Neuronal stem cell (in vitro differentiated cells): ENCODE results near the gene ADISSP.

Source experiments
- DNase-seq: peaks from one replicate; pipeline ENCODE4 v3.0.0-alpha.2; 2013; ENCODE audit warnings: low spot score
- H2AFZ ChIP-seq: one replicate; pipeline ENCODE4 v1.6.1; 2013; ENCODE audit warnings: mild to moderate bottlenecking, low read length, inconsistent platforms
- H2AK5ac ChIP-seq: 2 replicates; pipeline ENCODE4 v1.6.1; 2013; ENCODE audit warnings: low read depth, mild to moderate bottlenecking, inconsistent platforms, low read length, moderate library complexity, mixed read lengths
- H2BK120ac ChIP-seq: 2 replicates; pipeline ENCODE4 v1.6.1; 2013; ENCODE audit warnings: low read depth, mild to moderate bottlenecking, inconsistent platforms, low read length, moderate library complexity, mixed read lengths
- H2BK12ac ChIP-seq: one replicate; pipeline ENCODE4 v1.6.1; 2013; ENCODE audit warnings: low read length, inconsistent platforms
- H2BK15ac ChIP-seq: 2 replicates; pipeline ENCODE4 v1.6.1; 2013; ENCODE audit warnings: mild to moderate bottlenecking, low read length, inconsistent platforms, mixed read lengths
- H2BK5ac ChIP-seq: one replicate; pipeline ENCODE4 v1.6.1; 2013; ENCODE audit warnings: inconsistent platforms, mild to moderate bottlenecking, low read length, moderate library complexity
- H3K14ac ChIP-seq: one replicate; pipeline ENCODE4 v1.6.1; 2013; ENCODE audit warnings: low read length, inconsistent platforms
- H3K18ac ChIP-seq: 2 replicates; pipeline ENCODE4 v1.6.1; 2013; ENCODE audit warnings: low read length, inconsistent platforms
- H3K23ac ChIP-seq: 2 replicates; pipeline ENCODE4 v1.6.1; 2013; ENCODE audit warnings: low read depth, mild to moderate bottlenecking, mixed read lengths, low read length, inconsistent platforms; ENCODE audit not compliant: poor library complexity
- H3K27ac ChIP-seq: replicated peaks from 3 replicates; pipeline ENCODE4 v1.5.1; 2013; ENCODE audit warnings: low read length, inconsistent platforms
- H3K27me3 ChIP-seq, 3 experiments: 2 replicates each; pipeline ENCODE4 v1.6.1; 2013; ENCODE audit warnings: low read length in 3 of 3, mild to moderate bottlenecking in 2 of 3, inconsistent platforms in 1 of 3, low read depth in 1 of 3, mixed read lengths in 1 of 3, moderate library complexity in 1 of 3; ENCODE audit not compliant: control insufficient read depth in 3 of 3, insufficient read depth in 3 of 3
- H3K36me3 ChIP-seq, 2 donors: replicated peaks in 1 of 2; 2 replicates each; pipeline ENCODE4 v1.6.1; 2013; ENCODE audit warnings: low read length in 2 of 2; ENCODE audit not compliant: control insufficient read depth in 2 of 2, insufficient read depth in 2 of 2
- H3K4ac ChIP-seq: 2 replicates; pipeline ENCODE4 v1.6.1; 2013; ENCODE audit warnings: inconsistent platforms, mild to moderate bottlenecking, low read length, moderate library complexity
- H3K4me1 ChIP-seq, 2 donors: 1 replicate in 1 of 2; 2 replicates in 1 of 2; pipeline ENCODE4 v1.6.1; 2013; ENCODE audit warnings: low read length in 2 of 2, low read depth in 1 of 2; ENCODE audit not compliant: control insufficient read depth in 2 of 2, insufficient read depth in 1 of 2
- H3K4me2 ChIP-seq: one replicate; pipeline ENCODE4 v1.6.1; 2013; ENCODE audit warnings: mild to moderate bottlenecking, low read length, inconsistent platforms; ENCODE audit not compliant: insufficient read depth, poor library complexity, severe bottlenecking
- H3K4me3 ChIP-seq, 2 donors: 2 replicates each; pipeline ENCODE4 v1.5.1; 2013; ENCODE audit warnings: low read length in 2 of 2, mild to moderate bottlenecking in 2 of 2, inconsistent platforms in 1 of 2, moderate library complexity in 1 of 2
- H3K79me1 ChIP-seq: one replicate; pipeline ENCODE4 v1.6.1; 2013; ENCODE audit warnings: low read depth, mild to moderate bottlenecking, inconsistent platforms, low read length, moderate library complexity
- H3K9ac ChIP-seq: one replicate; pipeline ENCODE4 v1.6.1; 2013; ENCODE audit warnings: mild to moderate bottlenecking, low read depth, low read length, inconsistent platforms; ENCODE audit not compliant: poor library complexity
- H3K9me3 ChIP-seq, 2 donors: replicated peaks in 1 of 2; 2 replicates each; pipeline versions ENCODE3 to v1.6.1; 2013; ENCODE audit warnings: low read length in 2 of 2, mild to moderate bottlenecking in 2 of 2, inconsistent platforms in 1 of 2, low read depth in 1 of 2, mixed read lengths in 1 of 2, moderate library complexity in 1 of 2; ENCODE audit not compliant: control insufficient read depth in 2 of 2, insufficient read depth in 1 of 2
- H4K8ac ChIP-seq: one replicate; pipeline ENCODE4 v1.6.1; 2013; ENCODE audit warnings: low read depth, mild to moderate bottlenecking, inconsistent platforms, low read length, moderate library complexity
- H4K91ac ChIP-seq: one replicate; pipeline ENCODE4 v1.6.1; 2013; ENCODE audit warnings: low read length, low read depth, mild to moderate bottlenecking, inconsistent platforms; ENCODE audit not compliant: poor library complexity
- WGBS, 2 donors: extraction: QIAGEN DNeasy Blood & Tissue Kit; methylation state at CpG; one replicate each; pipeline ENCODE4 v1.1.7; 2013; ENCODE audit warnings: missing lambda C conversion rate in 2 of 2, mixed read lengths in 1 of 2; ENCODE audit not compliant: insufficient read length in 2 of 2, insufficient replicate concordance in 1 of 2; ENCODE audit errors: extremely low coverage in 2 of 2; 5-methylcytosine and 5-hydroxymethylcytosine counted together

Gene ADISSP

DNA sequence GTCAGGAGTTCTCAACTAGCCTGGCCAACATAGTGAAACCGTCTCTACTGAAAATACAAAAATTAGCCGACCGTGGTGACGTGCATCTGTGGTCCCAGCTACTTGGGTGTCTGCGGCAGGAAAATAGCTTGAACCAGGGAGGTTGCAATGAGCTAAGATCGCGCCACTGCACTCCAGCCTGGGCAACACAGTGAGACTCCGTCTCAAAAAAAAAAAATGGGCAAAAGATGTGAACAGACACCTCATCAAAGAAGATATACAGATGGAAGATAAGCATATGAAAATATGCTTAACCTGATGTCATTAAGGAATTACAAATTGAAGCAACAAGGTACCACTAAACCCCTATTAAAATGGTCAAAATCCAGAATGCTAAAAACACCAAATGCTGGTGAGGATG lies 44.3 kb downstream of the ADISSP start:
- Histone ChIP-seq H3K4me3 (no peak overlapping the region), H3K79me1 (no peaks in the 10 kb centered on the region), H3K4ac (no peak overlapping the region), H3K23ac (no peak overlapping the region), H3K36me3 (no peaks in the 10 kb centered on the region), H3K9ac (no peak overlapping the region), H2BK15ac (no peak overlapping the region), H3K9me3 (peaks cover 0 to 1% of the 10 kb centered on the region in 2 donors), H4K91ac (no peak overlapping the region), H2BK5ac (no peak overlapping the region), H3K4me2 (no peak overlapping the region), H3K14ac (no peak overlapping the region), H2BK120ac (no peak overlapping the region), H3K27ac (no peak overlapping the region), H3K27me3 (peaks cover 0 to 9% (median 2%) of the 10 kb centered on the region in 3 experiments), H2BK12ac (no peak overlapping the region), H3K18ac (no peak overlapping the region), H2AK5ac (no peak overlapping the region), H4K8ac (no peak overlapping the region), H2AFZ (no peak overlapping the region), H3K4me1 (peaks cover 0 to 5% of the 10 kb centered on the region in 2 donors)
- no peak for DNase-seq
- WGBS, 2 donors, result no CpG with 5 or more reads among the region's 8 CpGs

DNA sequence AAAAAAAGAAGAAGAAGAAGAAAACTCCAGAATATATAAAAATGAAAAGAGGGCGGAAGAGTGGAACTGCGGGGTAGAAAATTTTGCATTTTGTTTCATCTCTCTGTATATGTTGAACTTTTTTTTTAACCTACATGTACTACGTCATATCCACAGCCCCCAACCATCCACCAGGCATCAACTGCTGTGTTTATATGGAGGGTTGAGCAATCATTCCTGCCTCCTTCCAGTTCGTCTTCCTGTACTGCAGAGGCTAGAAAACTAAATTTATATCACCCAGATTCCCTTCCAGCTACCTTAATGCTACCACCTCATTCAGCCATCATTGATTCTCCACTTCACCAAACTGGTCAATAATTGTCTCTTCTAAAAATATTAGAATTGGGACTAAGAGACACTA lies 45.6 kb downstream of the ADISSP start:
- H3K79me1 ChIP-seq, result no peaks in the 10 kb centered on the region
- DNase-seq, result no peak
- no peak overlapping the region for H2BK12ac ChIP-seq
- no peak overlapping the region for H4K8ac ChIP-seq
- H2AFZ ChIP-seq, result no peak overlapping the region
- H3K4me1 ChIP-seq, result no peaks in the 10 kb centered on the region
- H3K9ac ChIP-seq, result no peak overlapping the region
- no peak overlapping the region for H2BK5ac ChIP-seq
- no peak overlapping the region for H3K4me3 ChIP-seq
- H3K23ac ChIP-seq, result no peak overlapping the region
- H4K91ac ChIP-seq, result no peak overlapping the region
- no peak overlapping the region for H2AK5ac ChIP-seq
- peaks cover 0 to 1% of the 10 kb centered on the region in 2 donors for H3K9me3 ChIP-seq
- no peak overlapping the region for H3K27ac ChIP-seq
- no peak overlapping the region for H3K14ac ChIP-seq
- no peak overlapping the region for H3K18ac ChIP-seq
- no peak overlapping the region for H2BK120ac ChIP-seq
- no peaks in the 10 kb centered on the region for H3K36me3 ChIP-seq
- H2BK15ac ChIP-seq, result no peak overlapping the region
- H3K4me2 ChIP-seq, result no peak overlapping the region
- H3K27me3 ChIP-seq, result peaks cover 0 to under 1% (median 0%) of the 10 kb centered on the region in 3 experiments
- WGBS, 2 donors, result no CpG with 5 or more reads among the region's 4 CpGs
- no peak overlapping the region for H3K4ac ChIP-seq

DNA sequence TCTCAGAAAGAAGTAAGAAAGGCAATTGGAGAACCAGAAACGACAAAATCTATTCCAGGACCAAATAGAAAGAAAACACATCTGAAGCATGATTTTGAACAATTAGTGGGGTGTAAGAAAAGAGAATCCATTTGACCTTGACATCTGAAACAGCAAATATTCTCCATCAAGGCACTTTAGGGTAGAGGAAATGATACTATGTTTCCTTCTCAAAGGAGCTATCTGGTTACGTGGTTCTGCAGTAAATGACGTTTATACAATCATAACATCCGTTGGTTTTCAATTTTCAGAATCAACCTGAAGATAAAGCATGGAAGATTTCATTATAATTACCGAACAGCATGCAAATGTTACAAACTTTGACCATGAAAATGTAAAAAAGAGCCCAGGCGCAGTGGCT lies 46.9 kb downstream of the ADISSP start:
- Histone ChIP-seq H2AK5ac (no peak overlapping the region), H4K91ac (no peak overlapping the region), H3K14ac (no peak overlapping the region), H3K9me3 (peaks cover 0 to 1% of the 10 kb centered on the region in 2 donors), H3K79me1 (no peaks in the 10 kb centered on the region), H3K27me3 (no peaks in the 10 kb centered on the region), H3K4me3 (no peak overlapping the region), H3K9ac (no peak overlapping the region), H3K36me3 (no peaks in the 10 kb centered on the region), H3K4ac (no peak overlapping the region), H2BK5ac (no peak overlapping the region), H2BK120ac (no peak overlapping the region), H3K4me1 (no peaks in the 10 kb centered on the region), H3K4me2 (no peak overlapping the region), H2BK12ac (no peak overlapping the region), H3K18ac (no peak overlapping the region), H2AFZ (no peak overlapping the region), H3K27ac (no peak overlapping the region), H4K8ac (no peak overlapping the region), H3K23ac (no peak overlapping the region), H2BK15ac (no peak overlapping the region)
- no CpG with 5 or more reads among the region's 6 CpGs for WGBS, 2 donors
- no peak for DNase-seq

DNA sequence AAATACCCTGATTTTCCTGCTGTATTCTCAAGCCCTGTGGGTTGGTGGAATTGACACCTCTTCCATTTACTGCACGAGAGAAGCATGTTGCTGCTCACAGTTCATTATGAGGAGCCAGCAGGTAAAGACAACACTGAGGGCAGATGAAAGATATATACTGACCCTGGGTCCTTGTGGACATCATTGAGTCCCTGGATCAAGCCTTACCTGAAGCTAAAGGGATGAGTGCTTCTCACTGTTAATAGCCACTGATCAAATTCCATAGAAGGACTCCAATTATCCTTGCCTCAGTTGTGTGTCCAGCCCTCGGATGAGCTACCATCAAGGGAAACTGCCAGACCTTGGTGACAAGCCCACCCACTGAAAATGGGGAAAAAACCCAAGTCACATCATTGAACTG lies 47.5 kb downstream of the ADISSP start:
- no peak for DNase-seq
- H3K4ac ChIP-seq, result no peak overlapping the region
- no CpG with 5 or more reads among the region's 2 CpGs for WGBS, 2 donors
- H3K4me1 ChIP-seq, result no peaks in the 10 kb centered on the region
- no peak overlapping the region for H2AK5ac ChIP-seq
- no peak overlapping the region for H2BK15ac ChIP-seq
- no peak overlapping the region for H3K14ac ChIP-seq
- no peak overlapping the region for H3K4me2 ChIP-seq
- no peaks in the 10 kb centered on the region for H3K27me3 ChIP-seq
- H3K36me3 ChIP-seq, result no peaks in the 10 kb centered on the region
- no peak overlapping the region for H3K9ac ChIP-seq
- no peak overlapping the region for H3K4me3 ChIP-seq
- H4K91ac ChIP-seq, result no peak overlapping the region
- peaks cover 0 to 1% of the 10 kb centered on the region in 2 donors for H3K9me3 ChIP-seq
- no peak overlapping the region for H4K8ac ChIP-seq
- no peak overlapping the region for H3K18ac ChIP-seq
- no peak overlapping the region for H2BK12ac ChIP-seq
- no peak overlapping the region for H2BK120ac ChIP-seq
- no peak overlapping the region for H2BK5ac ChIP-seq
- H3K27ac ChIP-seq, result no peak overlapping the region
- no peaks in the 10 kb centered on the region for H3K79me1 ChIP-seq
- no peak overlapping the region for H2AFZ ChIP-seq
- H3K23ac ChIP-seq, result no peak overlapping the region
